Hematopoietic multipotent progenitor cell (in vitro differentiated cells): ENCODE measurements around the gene NPEPPS. TPM values are rescaled to one million over a fixed set of nuclear protein-coding genes. Genes with fewer than 3 reads are reported as not detected.
"Not testable (repeated sequence)": the region's sequence is repeated elsewhere in the genome, so short reads cannot be mapped to it uniquely, and the experiment has no call there.

Experiments
- DNase-seq, 3 donors: peaks; one replicate each; pipeline ENCODE4 v3.0.0-alpha.2; 2011 to 2015; ENCODE audit warnings: low read depth in 2 of 3, low spot score in 2 of 3
- total RNA-seq: library from RNA; depleted of rRNA; stranded (reverse); fragments of >200 nt; gene quantifications from one replicate; pipeline ENCODE4 v1.2.3, GENCODE V29; 2012

NPEPPS gene
- 40.4 TPM for total RNA-seq

- DNase-seq, result peak; percentile 73 to 93 (median 90)
Observed at GRCh38 chr17:47530557-47531232, at the start of gene NPEPPS. Gene NPEPPS, plus strand, starts transcription at chr17:47531108. Its CDS starts 193 bp downstream, at chr17:47531301.

- DNase-seq, result not testable (repeated sequence)
Observed at GRCh38 chr17:47491841-47492212, 39.1 kb upstream of the NPEPPS start.

GRCh38 chr17:47499074-47499473 lies 31.8 kb upstream of the NPEPPS start:
- DNase-seq, result not testable (repeated sequence)

GRCh38 chr17:47499494-47499893 lies 31.4 kb upstream of the NPEPPS start:
- not testable (repeated sequence) for DNase-seq

GRCh38 chr17:47500620-47501019 lies 30.3 kb upstream of the NPEPPS start:
- peak in 2 of 3 donors; percentile 3 to 12 for DNase-seq

DNA sequence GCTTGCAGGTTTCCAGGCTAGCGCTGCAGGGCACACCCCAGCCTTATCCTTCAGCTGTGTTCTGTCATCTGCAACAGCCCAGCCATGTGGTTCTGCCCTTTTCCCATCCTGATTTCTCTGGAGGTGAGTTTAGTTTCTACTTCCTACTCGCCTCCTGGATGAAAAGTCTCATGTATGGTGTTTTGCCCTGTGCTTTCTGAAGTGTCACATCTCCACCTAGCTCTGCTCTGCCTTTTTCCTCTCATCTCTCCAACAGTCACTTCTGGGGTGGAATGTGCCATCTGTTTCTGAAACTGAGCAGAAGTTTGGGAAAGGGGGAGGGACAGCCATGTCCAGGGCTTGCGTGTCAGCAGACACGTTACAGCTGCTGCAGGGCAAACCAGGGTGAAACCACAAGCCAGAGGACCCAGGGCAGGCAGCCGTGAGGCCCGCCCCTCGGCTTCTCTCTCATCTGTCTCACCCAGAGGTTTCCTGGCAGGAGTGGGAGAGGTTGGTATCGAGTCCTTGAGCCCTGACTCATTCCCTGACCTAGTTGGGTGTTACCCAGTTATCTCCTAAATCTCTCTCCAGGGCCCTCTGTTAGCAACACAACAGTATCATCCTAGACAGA lies 28.7 kb upstream of the NPEPPS start:
- DNase-seq, result peak in 2 of 3 donors; percentile 3 to 4

- DNase-seq, result peak in 2 of 3 donors; percentile 7 to 11
Observed at GRCh38 chr17:47502776-47503455, 28.0 kb upstream of the NPEPPS start.

- DNase-seq, result peak in 1 of 3 donors; percentile 41
Observed at GRCh38 chr17:47511701-47512146, 19.2 kb upstream of the NPEPPS start.

- not testable (repeated sequence) for DNase-seq
Observed at GRCh38 chr17:47513301-47513700, 17.6 kb upstream of the NPEPPS start.

DNA sequence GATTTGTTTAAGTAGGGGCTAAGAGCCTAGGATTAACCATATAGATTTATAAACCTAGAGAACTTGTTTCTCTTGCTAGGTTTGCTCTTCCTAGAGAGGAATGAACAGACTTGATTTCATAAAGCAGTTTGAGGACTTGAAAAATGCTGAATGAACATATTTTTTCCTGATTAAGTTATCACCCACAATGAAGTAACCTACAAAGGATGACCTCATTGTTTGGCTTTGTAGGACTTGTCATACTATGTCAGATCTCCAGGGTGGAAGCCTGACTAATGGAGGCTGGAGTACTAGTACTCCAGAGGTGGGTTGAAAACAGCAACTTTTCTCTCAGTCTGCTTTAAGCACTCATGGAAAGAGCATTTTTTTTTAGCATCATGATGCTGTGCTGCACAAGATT lies 12.0 kb upstream of the NPEPPS start:
- DNase-seq, result not testable (repeated sequence)

DNA sequence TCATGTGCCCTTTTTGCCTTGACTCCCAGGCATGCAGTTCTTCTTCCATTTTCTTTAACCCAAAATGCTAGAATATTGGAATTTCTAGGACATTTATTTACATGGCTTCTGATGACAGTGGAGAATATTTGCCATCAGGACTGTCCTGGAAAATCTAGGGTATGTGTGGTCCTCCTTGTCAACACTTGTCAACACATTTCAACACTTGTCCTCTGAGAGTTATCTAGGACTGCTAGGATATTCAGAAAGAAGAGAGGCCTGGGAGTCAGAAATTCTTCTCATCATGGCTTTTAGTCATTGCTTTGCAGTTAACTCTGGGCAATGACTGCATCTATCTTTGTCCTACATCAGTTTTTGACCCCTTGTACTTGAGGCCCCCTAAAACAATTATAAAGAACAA lies 11.5 kb upstream of the NPEPPS start:
- DNase-seq, result not testable (repeated sequence)

GRCh38 chr17:47520279-47520678 lies 10.6 kb upstream of the NPEPPS start:
- DNase-seq, result not testable (repeated sequence)

- not testable (repeated sequence) for DNase-seq
Observed at GRCh38 chr17:47521434-47521833, 9.5 kb upstream of the NPEPPS start.

GRCh38 chr17:47522341-47522740 lies 8.6 kb upstream of the NPEPPS start:
- DNase-seq, result not testable (repeated sequence)

GRCh38 chr17:47531233-47531820 lies 419 bp downstream of the NPEPPS start:
- DNase-seq, result not testable (repeated sequence)

- not testable (repeated sequence) for DNase-seq
Observed at GRCh38 chr17:47539085-47539484, 8.2 kb downstream of the NPEPPS start.

DNA sequence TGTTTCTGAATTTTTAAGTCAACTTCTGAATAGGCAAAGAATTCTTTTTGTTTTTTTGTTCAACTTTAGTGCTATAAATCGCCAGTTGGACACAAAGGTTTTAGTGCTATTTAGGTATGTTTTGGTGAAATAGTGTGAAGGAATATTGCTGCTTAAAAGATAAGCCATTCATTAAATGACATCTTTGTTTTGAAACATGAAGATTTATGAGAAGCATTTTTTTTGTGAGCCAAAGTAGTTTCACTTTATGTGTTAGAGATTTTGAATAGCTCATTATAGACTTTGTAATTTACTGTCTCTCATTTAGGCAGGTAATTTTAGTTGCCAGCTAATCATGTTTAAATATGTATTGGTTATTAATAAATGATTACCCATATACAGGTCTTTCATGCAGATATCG lies 10.8 kb downstream of the NPEPPS start:
- DNase-seq, result not testable (repeated sequence)

DNA sequence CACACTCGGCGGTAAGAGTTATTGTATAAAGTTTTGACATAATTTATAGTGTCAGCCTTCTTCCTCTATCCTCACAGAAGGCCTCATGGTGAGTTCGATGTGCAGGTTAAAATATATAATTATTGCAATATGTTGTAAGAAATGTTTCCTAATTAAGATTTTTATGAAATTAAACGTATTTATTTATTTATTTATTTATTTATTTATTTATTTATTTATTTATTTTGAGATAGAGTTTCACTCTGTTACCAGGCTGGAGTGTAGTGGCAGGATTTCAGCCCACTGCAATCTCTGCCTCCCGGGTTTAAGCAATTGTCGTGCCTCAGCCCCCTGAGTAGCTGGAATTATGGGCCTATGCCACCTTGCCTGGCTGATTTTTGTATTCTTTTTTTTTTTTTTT lies 13.4 kb downstream of the NPEPPS start:
- not testable (repeated sequence) for DNase-seq

- not testable (repeated sequence) for DNase-seq
Observed at GRCh38 chr17:47554733-47555132, 23.8 kb downstream of the NPEPPS start.

GRCh38 chr17:47556108-47556507 lies 25.2 kb downstream of the NPEPPS start:
- DNase-seq, result not testable (repeated sequence)

GRCh38 chr17:47560517-47561043 lies 29.7 kb downstream of the NPEPPS start:
- not testable (repeated sequence) for DNase-seq
